AG10803 (cell line): Measurements from ENCODE around the gene SPEG.

Source experiments
- DNase-seq: peaks from one replicate; pipeline ENCODE4 v3.0.0; 2010; ENCODE audit warnings: low read depth
- H3K4me3 ChIP-seq: 2 replicates; pipeline ENCODE4 v1.5.1; 2011; ENCODE audit warnings: mild to moderate bottlenecking, low read length, control low read depth
- TF ChIP-seq, protein P1 (sequence below): conservative IDR thresholded peaks from 2 replicates; pipeline ENCODE4 v1.5.1; 2011; ENCODE audit warnings: mild to moderate bottlenecking, low read length, control low read depth, inconsistent platforms

Gene SPEG

GRCh38 chr2:219483451-219484342 is 49.1 kb downstream of the SPEG start:
- no peak overlapping the region for H3K4me3 ChIP-seq
- DNase-seq, result no peak
- TF ChIP-seq, protein P1, sequence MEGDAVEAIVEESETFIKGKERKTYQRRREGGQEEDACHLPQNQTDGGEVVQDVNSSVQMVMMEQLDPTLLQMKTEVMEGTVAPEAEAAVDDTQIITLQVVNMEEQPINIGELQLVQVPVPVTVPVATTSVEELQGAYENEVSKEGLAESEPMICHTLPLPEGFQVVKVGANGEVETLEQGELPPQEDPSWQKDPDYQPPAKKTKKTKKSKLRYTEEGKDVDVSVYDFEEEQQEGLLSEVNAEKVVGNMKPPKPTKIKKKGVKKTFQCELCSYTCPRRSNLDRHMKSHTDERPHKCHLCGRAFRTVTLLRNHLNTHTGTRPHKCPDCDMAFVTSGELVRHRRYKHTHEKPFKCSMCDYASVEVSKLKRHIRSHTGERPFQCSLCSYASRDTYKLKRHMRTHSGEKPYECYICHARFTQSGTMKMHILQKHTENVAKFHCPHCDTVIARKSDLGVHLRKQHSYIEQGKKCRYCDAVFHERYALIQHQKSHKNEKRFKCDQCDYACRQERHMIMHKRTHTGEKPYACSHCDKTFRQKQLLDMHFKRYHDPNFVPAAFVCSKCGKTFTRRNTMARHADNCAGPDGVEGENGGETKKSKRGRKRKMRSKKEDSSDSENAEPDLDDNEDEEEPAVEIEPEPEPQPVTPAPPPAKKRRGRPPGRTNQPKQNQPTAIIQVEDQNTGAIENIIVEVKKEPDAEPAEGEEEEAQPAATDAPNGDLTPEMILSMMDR, result no peak

DNA sequence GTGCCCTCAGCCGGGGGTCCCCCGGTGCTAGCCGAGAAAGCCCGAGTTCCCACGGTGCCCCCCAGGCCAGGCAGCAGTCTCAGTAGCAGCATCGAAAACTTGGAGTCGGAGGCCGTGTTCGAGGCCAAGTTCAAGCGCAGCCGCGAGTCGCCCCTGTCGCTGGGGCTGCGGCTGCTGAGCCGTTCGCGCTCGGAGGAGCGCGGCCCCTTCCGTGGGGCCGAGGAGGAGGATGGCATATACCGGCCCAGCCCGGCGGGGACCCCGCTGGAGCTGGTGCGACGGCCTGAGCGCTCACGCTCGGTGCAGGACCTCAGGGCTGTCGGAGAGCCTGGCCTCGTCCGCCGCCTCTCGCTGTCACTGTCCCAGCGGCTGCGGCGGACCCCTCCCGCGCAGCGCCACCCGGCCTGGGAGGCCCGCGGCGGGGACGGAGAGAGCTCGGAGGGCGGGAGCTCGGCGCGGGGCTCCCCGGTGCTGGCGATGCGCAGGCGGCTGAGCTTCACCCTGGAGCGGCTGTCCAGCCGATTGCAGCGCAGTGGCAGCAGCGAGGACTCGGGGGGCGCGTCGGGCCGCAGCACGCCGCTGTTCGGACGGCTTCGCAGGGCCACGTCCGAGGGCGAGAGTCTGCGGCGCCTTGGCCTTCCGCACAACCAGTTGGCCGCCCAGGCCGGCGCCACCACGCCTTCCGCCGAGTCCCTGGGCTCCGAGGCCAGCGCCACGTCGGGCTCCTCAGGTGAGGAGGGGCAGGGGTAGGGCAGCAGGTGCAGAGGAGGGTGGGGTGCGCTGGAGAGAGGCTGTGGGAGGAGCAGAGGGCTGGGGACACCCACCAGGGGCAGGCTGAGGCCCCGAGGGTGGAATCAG is 49.9 kb downstream of the SPEG start:
- no peak overlapping the region for H3K4me3 ChIP-seq
- DNase-seq, result no peak
- TF ChIP-seq, protein P1, result no peak

DNA sequence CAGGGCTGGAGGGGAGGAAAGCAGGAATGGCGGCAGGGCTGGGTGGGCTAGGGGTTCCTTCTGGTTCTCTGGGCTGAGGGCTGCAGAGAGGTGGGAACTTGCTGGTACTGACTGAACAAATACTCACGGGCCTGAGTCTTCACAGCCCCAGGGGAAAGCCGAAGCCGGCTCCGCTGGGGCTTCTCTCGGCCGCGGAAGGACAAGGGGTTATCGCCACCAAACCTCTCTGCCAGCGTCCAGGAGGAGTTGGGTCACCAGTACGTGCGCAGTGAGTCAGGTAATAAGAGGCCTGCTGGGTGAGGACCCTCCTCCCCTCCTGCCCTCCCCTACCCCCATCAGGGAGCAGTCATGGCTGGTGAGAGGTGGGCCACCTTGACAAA is 50.5 kb downstream of the SPEG start:
- no peak overlapping the region for H3K4me3 ChIP-seq
- TF ChIP-seq, protein P1, result no peak
- no peak for DNase-seq

- no peak overlapping the region for H3K4me3 ChIP-seq
- TF ChIP-seq, protein P1, result no peak
- no peak for DNase-seq
Measured at GRCh38 chr2:219486380-219486959, 51.8 kb downstream of the SPEG start.

DNA sequence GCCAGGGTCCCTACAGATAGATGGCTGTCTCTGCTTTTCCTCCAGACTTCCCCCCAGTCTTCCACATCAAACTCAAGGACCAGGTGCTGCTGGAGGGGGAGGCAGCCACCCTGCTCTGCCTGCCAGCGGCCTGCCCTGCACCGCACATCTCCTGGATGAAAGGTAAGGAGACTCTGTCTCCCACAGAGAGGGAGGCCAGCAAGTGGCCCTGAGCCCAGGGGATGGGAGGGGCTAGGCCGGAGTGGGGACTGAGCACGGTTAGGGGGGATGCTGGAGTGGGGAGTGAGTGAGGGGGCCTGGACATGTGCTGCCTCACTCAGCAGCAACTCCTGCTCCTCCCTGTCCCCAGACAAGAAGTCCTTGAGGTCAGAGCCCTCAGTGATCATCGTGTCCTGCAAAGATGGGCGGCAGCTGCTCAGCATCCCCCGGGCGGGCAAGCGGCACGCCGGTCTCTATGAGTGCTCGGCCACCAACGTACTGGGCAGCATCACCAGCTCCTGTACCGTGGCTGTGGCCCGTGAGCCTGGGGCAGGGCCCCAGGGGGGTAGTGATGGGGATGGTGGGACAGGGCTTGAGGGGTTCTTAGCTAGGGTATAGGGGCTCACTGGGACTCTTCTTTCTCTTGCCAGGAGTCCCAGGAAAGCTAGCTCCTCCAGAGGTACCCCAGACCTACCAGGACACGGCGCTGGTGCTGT is 53.7 kb downstream of the SPEG start:
- TF ChIP-seq, protein P1, result no peak
- DNase-seq, result no peak
- H3K4me3 ChIP-seq, result no peak overlapping the region

DNA sequence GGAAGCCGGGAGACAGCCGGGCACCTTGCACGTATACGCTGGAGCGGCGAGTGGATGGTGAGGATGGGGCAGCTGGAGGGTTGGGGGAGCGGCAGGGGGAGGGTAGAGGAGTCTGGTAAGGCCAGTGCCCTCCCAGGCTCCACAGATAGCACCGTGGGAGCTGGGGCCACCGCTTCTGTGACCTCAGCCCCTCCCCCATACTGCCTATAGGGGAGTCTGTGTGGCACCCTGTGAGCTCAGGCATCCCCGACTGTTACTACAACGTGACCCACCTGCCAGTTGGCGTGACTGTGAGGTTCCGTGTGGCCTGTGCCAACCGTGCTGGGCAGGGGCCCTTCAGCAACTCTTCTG is 54.2 kb downstream of the SPEG start:
- H3K4me3 ChIP-seq, result no peak overlapping the region
- no peak for DNase-seq
- TF ChIP-seq, protein P1, result no peak
